ENCODE data around the gene DENND4B. TPM values are rescaled to one million over a fixed set of nuclear protein-coding genes. Genes with fewer than 3 reads are reported as not detected.
"Not testable (repeated sequence)": the region's sequence is repeated elsewhere in the genome, so short reads cannot be mapped to it uniquely, and the experiment has no call there.

Gene DENND4B
- total RNA-seq, 1 donor from 2014 or later: 8.7 TPM

GRCh38 chr1:153990468-153991150 lies 44.1 kb upstream of the DENND4B start, which contains the start of gene RPS27:
Gene RPS27, plus strand, starts transcription at chr1:153990762. Its CDS starts 35 bp downstream, at chr1:153990797.
- Histone ChIP-seq H3K27me3 (ENCODE audit: control insufficient read depth, insufficient read depth, low read length) (no peaks in the 10 kb centered on the region), H3K4me3 (ENCODE audit: low read depth, low read length) (peak within 1 kb of the TSS; percentile 69), H3K36me3 (ENCODE audit: control insufficient read depth, insufficient read depth, low read length) (peaks cover 7% of the 10 kb centered on the region)
- FAIRE-seq (peak; percentile 79), DNase-seq (ENCODE audit: low read depth) (peak; percentile 95)
- TF ChIP-seq CTCF (IDR thresholded peaks at IDR 0.05; ENCODE audit: insufficient read depth, low read length, severe bottlenecking): no peak

- FAIRE-seq (no peak), DNase-seq (ENCODE audit: low read depth) (no peak)
- H3K27me3 ChIP-seq (ENCODE audit: control insufficient read depth, insufficient read depth, low read length): no peaks in the 10 kb centered on the region
- no peak for TF ChIP-seq CTCF (IDR thresholded peaks at IDR 0.05; ENCODE audit: insufficient read depth, low read length, severe bottlenecking)
- no peak overlapping the region for H3K4me3 ChIP-seq (ENCODE audit: low read depth, low read length)
- peaks cover 8% of the 10 kb centered on the region for H3K36me3 ChIP-seq (ENCODE audit: control insufficient read depth, insufficient read depth, low read length)
Measured at GRCh38 chr1:153987621-153988020, 41.1 kb upstream of the DENND4B start.

GRCh38 chr1:153985941-153986761 lies 39.6 kb upstream of the DENND4B start, which contains the start of gene RAB13:
Gene RAB13, minus strand, starts transcription at chr1:153986339. Its CDS starts 103 bp downstream, at chr1:153986236.
- Histone ChIP-seq H3K4me3 (ENCODE audit: low read depth, low read length) (peak within 1 kb of the TSS; percentile 37), H3K27me3 (ENCODE audit: control insufficient read depth, insufficient read depth, low read length) (no peaks in the 10 kb centered on the region), H3K36me3 (ENCODE audit: control insufficient read depth, insufficient read depth, low read length) (peaks cover 4% of the 10 kb centered on the region)
- no peak for FAIRE-seq
- TF ChIP-seq CTCF (IDR thresholded peaks at IDR 0.05; ENCODE audit: insufficient read depth, low read length, severe bottlenecking): no peak
- peak; percentile 71 for DNase-seq (ENCODE audit: low read depth)

GRCh38 chr1:153985341-153985912 lies 38.9 kb upstream of the DENND4B start:
- H3K4me3 ChIP-seq (ENCODE audit: low read depth, low read length): peak overlapping the region; percentile 37
- H3K36me3 ChIP-seq (ENCODE audit: control insufficient read depth, insufficient read depth, low read length): peaks cover 4% of the 10 kb centered on the region
- no peaks in the 10 kb centered on the region for H3K27me3 ChIP-seq (ENCODE audit: control insufficient read depth, insufficient read depth, low read length)
- no peak for TF ChIP-seq CTCF (IDR thresholded peaks at IDR 0.05; ENCODE audit: insufficient read depth, low read length, severe bottlenecking)
- FAIRE-seq: no peak
- DNase-seq (ENCODE audit: low read depth): no peak

- no peak for FAIRE-seq
- Histone ChIP-seq H3K4me3 (ENCODE audit: low read depth, low read length) (no peak overlapping the region), H3K27me3 (ENCODE audit: control insufficient read depth, insufficient read depth, low read length) (no peaks in the 10 kb centered on the region), H3K36me3 (ENCODE audit: control insufficient read depth, insufficient read depth, low read length) (peaks cover 4% of the 10 kb centered on the region)
- DNase-seq (ENCODE audit: low read depth): no peak
- TF ChIP-seq CTCF (IDR thresholded peaks at IDR 0.05; ENCODE audit: insufficient read depth, low read length, severe bottlenecking): no peak
Measured at GRCh38 chr1:153984123-153984894, 37.8 kb upstream of the DENND4B start.

- not testable (repeated sequence) for H3K36me3 ChIP-seq (ENCODE audit: control insufficient read depth, insufficient read depth, low read length); FAIRE-seq; H3K27me3 ChIP-seq (ENCODE audit: control insufficient read depth, insufficient read depth, low read length); DNase-seq (ENCODE audit: low read depth); H3K4me3 ChIP-seq (ENCODE audit: low read depth, low read length)
Measured at GRCh38 chr1:153981735-153982134, 35.2 kb upstream of the DENND4B start.

- not testable (repeated sequence) for DNase-seq (ENCODE audit: low read depth); H3K4me3 ChIP-seq (ENCODE audit: low read depth, low read length); FAIRE-seq; H3K27me3 ChIP-seq (ENCODE audit: control insufficient read depth, insufficient read depth, low read length)
- H3K36me3 ChIP-seq (ENCODE audit: control insufficient read depth, insufficient read depth, low read length): peaks cover 13% of the 10 kb centered on the region
Measured at GRCh38 chr1:153979091-153979490, 32.6 kb upstream of the DENND4B start.
